HG02884 (cell line): ENCODE data around the gene SGCD.
"Not testable (repeated sequence)": the region's sequence is repeated elsewhere in the genome, so short reads cannot be mapped to it uniquely, and the experiment has no call there.

Experiments
- ATAC-seq: cut with Tn5 transposase; IDR thresholded peaks from one replicate; pipeline ENCODE4 v1.9.1; 2021; ENCODE audit warnings: mild to moderate bottlenecking, moderate library complexity; ENCODE audit not compliant: unreplicated experiment

SGCD gene

DNA sequence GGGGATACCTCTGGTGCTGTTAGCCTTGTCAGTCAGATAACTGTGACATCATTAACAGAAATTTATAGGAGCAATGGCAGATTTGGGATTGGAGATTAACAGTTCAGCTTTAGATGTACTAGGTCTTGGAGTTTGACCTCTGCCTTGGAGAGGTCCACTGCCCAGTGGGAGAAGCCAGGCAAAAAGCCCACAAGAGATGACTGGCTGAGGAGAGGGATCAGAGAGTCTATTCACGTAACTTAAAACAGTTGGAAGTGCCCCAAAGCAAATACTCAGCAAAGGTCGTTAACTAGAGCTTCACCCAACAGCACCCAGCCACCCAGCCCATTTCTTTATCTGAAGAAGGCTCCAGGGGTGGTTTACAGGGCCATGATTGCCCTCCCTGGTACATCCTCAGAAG is 290.5 kb downstream of the SGCD start:
- no peak for ATAC-seq

DNA sequence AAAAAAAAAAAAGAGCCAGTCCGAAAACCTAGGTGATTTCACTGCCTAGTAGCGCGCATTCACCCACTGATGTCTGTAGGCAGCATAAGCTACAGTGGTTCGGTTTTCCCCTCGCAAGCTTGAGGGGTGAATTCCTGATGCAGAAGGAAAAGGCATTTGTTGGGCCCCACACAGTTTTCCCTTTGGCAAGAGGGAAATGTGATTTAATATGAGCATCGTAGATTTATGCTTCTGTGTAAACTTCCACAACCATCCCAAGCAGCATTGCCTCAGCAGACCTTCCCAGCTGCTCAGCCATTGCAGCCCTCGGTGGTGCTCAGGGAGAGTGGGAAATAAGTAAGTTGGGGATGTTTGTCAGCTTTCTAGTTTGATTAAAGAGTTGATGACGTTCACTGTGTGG is 291.6 kb downstream of the SGCD start:
- no peak for ATAC-seq

DNA sequence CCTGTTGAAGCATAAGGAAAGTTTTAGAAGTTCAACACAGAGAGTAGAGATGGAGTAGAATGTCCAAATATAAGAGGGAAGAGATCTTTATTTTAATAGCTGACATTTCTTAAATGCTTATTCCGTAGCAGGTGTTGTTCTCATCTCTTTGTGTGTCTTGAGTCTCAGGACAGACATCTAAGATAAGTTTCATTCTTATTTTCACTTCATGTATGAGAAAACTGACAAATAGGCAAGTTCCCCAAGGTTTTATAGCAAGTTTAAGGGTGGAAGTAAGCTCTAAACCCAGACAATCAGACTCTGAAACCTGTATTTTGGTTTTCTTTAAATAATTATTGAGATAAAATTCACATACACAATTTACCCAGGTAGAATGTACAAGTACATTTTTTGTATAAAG is 294.8 kb downstream of the SGCD start:
- ATAC-seq, result no peak

DNA sequence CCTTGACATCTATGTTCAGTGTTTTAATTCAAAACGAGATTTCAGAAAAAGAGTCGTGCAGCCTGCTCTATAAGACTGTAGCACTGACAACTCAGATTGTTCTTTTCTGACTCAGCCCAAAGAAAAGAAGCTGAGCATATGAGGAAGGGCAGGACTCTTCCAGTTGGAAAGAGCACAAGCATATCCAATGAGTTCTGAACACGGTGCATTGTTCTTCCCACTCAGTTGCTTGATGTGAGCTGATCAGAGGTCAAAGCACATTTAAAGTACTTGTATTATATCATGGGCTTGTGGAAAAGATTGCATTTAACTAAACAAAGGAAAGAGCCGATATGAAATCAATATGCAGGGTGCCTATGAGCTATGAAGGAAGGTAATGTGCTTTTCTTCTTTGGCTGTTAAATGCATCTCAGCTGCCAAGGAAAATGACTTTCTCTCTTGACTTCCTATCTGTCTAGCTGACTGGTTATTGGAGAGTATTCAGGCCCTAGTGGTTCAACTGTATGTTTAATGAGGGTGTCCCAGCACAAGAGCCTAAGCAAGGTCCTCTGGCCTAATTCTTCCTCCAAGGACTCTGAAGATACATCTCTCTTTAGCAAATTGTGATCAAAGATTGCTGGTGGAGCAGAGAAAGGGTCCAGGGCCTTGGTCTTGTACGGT is 296.5 kb downstream of the SGCD start:
- ATAC-seq, result no peak

DNA sequence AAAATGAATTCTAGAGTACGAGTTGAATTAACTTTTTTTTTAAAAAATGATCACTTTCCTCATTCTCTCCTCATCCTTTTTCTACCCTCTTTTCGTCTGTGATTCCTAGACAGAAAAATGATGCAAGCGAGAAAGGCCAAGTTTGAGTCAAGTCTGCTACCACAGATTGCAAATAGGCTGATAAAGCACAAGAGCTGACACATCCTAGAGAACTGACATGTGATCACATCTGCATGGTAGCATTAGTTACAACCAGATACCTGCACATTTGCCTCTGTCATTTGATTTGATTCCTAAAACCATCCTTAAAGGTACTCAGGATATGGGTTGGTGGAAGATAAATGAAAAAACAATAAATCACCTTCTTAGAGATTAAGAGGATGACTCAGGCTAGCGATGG is 297.7 kb downstream of the SGCD start:
- ATAC-seq, result no peak

DNA sequence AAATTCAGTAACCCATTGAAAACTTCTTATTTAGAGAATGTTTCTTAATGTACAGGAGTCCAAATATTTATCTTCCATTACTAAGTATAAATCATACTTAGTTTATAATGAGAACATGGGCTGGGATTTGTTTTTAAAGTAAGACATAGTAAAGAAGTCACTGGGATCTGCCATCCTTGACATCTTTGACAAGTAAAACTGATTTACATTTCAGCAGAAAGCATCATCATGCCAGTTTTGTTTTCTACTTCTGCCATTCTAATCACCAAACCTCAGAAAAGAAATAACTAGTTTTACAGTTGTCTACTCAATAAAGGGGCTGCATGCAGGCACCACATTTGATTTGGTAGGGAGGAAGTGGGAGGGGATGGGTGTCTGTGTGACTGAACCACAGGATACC is 301.5 kb downstream of the SGCD start:
- ATAC-seq, result no peak

DNA sequence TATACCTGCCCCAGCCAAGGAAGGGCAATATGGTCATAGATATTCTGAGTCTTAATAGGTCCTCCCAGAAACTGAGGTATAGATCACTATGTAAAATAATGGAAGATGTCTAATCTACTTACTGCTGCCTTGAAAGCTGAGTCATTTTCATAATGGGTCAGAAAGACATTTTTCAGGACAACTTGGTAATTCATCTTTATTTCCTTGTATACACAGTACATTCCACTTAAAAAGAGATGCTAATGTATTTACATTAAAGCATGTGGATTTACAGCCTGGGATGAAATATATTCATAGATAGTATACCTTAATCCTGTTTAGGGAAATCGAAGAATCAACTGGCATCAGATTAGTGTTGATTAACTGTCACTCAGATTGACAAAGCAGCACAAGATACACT is 304.0 kb downstream of the SGCD start:
- ATAC-seq, result no peak

DNA sequence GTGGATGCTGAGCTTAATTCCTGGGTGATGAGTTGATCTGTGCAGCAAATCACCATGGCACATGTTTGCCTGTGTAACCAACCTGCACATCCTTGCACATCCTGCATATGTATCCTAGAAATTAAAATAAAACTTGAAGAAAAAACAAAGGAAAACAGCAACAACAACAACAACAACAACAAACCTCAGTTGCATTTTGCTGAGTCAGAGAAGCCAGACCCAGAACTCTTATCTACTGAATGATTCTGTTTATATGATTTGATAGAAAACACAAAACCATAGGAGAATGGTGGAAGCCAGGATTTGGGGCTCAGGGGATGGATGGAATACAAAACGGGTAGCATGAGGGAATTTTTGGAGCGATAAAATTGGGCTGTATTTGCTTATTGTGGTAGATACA is 307.3 kb downstream of the SGCD start:
- ATAC-seq, result no peak

DNA sequence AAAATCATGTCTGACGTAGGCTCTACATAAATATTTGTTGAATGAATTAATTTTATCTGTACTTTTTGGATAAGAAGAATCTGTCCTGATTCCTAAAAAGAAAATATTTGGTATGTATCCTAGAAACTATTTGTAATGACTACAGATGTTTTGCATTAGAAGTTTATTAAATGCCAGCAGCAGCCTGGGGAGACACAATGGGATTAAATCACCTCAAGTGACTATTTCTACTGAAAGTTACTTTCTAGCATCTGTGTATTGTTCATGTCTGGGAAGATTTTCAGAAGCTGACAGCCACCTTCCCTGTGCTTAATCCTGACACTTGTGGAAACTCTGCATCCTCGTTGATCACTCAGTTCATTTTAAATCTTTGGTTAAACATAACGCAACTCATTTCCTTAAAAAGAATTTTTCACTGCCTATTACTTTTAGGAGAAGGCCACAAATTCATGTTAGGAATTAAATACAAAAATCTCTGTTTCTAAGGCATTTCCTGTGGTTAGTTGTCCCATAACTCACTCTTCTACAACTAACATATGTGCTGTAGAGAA is 313.8 kb downstream of the SGCD start:
- no peak for ATAC-seq

DNA sequence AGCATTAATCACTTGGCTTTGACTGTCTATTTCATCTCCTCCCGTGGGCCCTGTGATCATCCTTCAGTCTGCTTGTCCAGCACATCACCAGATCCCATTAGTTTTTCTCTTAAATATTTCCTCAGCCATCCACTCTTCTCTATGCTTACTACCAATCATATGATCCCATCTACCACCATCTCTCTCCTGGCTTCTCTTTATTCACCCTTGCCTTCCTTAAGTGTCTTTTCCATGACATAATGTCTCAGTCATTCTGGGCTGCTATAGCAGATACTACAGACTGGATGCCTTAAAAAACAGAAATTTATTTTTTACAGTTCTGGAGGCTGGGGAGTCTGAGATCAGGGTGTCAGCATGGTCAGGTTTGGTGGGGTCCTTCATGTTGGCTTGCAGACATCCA is 314.7 kb downstream of the SGCD start:
- no peak for ATAC-seq

DNA sequence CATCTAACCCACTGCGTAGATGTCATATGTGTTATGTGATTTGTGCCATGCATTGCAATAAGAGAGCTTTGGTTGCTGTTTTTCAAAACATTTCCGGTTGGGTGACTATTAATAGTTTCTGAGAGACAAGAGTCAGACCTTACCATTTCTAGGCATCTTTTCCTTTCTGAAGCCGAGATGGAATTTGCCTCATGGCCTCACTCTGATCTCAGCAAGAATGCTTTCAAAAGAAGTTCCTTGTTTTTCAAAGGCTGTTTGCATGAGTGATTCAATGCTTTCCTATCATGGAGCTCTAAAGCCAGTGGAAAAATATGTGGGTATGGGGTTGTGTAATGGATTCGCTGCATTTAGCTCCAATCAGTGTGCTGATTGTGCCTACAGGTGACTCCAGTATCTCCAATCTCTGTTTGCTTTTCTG is 320.1 kb downstream of the SGCD start:
- no peak for ATAC-seq

DNA sequence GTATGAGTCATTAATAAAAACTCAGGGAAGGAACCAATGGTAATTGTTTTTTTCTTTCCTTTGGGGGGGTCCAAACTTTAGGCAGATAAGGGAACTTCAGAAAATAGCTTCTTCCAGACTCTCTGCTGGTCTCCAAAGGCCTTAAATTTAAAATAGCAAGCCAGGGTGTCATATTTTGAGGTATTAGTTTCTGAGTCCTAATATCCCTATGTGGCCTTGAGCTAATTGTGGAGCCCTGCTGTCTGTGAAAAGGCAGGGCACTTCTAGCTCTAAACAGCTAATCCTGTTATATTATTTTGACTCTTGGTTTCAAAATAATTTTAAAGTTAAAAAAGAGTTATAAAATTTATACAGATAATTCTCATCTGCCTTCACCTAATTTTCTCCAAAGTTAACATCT is 327.5 kb downstream of the SGCD start:
- ATAC-seq, result no peak

DNA sequence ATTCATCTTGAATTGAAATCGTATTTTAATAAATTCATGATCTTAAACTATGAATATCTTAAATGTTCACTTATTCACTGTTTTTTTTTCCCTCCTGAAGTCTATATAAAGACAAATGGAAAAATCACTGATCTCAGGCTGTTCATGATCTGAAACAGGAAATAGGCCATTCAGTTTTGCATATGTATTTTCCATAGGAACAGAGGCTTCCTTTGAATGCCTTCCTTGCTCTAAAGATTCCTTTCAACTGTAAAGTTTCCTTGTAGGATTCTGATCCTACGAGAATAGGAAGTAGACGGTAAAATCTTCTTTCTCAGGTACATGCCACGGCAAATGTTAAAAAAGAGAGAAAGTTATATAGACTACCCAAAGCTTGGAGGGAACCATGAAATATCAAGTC is 328.8 kb downstream of the SGCD start:
- ATAC-seq, result no peak

DNA sequence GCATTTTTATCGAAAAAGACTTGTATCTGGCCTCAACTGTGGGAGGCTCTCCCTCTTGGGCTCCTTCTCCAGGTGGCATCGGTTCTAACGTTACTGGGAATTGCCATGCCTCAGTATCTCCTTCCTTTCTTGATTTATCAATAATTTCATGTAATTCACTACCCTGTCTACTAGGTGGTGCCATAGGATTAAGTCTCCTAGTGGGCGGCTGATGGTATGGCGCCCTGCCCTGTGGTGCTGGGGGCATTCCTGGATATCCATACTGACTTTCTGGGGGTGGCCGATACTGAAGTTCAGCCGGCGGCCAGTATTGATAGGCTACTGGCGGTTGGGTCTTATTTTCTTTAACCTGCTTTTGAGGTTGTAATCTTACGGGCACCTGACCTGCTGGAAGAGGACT is 337.9 kb downstream of the SGCD start:
- not testable (repeated sequence) for ATAC-seq

DNA sequence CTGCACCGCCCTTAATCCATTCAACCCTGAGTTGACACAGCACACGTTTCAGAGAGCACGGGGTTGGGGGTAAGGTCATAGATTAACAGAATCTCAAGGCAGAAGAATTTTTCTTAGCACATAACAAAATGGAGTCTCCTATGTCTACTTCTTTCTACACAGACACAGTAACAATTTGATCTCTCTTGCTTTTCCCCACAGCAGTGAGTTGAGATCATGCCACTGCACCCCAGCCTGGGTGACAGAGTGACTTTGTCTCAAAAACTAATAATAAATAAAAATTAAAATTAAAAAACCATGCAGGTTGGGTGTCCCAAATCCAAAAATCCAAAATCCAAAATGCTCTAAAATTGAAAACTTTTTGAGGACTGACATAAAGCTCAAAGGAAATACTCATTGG is 339.7 kb downstream of the SGCD start:
- not testable (repeated sequence) for ATAC-seq

DNA sequence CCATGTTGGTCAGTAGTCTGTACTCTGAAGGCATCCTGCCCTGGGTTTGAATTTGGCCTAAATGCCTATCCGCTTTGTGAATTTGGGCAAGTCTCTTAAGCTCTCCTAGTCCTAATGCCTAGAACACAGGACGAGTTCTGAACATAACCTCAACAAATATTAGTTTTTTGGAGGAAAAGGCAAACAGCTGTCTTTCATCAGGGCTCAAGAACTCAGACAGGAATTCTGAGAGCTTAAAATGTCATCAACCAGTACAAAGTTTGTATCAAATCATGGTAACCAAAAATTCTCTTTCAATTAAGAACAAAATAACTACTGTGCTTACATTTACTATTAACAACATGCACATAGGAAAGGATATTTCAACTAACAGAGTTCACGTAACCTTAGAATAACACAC is 340.7 kb downstream of the SGCD start:
- no peak for ATAC-seq

DNA sequence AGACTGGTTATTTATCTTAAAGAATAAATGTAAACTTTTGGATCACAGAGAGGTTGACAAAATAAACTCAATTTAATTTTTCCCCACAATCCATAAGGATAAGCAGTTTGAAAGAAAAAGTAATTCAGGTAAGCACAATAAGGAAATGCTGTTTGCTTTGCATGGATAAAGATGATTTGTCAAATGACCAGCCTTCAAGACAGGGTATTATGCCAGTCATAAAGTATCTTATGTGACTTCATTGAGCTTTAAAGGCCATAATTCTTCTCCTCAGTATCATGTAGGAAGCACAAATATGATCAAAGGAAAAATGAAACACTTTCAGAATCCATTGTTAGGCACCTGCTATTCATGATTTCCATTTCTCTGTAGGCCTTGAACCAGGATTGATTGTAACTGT is 342.5 kb downstream of the SGCD start:
- ATAC-seq, result no peak

DNA sequence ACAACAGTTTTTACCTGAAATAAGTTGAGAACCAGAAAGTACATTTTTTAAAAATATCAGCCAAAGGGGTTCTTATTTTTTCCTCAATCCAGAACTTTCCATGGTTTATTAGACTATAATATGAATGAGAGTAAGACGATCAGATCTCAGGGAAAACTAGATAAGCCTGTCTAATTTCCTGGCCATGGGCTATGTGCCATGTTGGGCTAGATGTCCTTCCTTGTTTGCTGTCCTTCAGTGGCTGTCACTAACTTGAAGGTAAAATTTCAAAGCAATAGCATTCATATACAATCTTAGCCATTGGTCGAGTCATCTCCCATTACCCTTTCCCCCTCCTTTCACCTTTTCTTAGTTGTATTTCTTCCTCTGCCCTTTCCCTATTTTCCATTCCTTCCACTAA is 343.7 kb downstream of the SGCD start:
- ATAC-seq, result no peak

DNA sequence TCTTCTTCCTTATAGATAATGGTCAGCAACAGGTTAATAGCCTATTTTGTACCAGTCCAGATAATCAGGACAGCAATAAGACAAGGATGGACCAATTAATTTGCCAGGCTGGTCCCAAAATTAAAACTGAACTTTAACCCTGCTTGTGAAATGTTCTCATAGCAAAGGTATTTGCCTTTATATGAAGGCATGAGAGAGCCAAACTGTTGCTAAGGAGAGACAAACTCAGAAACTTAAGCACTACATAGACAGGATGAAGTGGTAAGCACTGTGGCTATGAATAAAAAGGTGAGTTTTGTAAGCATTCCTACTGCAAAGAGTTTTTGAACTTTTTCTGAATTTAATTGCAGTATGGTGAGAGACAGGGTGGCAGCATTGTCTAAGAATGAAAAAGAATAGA is 348.4 kb downstream of the SGCD start:
- no peak for ATAC-seq

DNA sequence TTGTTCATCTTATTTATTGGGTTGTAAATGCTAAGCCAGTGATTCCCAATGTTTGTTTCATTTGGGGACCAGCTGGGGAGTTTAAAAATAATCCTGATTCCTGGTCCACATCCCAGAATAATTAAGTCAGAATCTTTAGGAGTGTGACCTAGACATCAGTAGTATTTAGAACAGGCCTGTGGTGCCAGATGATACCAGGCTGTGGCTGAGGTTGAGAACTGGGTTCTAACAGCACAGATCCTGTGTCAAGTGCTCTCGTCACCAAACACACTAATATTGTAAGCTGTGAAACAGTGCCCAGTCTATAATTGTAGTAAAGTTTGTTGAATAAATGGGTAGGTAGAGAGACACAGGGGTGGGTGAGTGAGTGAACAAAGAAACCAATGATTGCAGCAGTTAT is 351.0 kb downstream of the SGCD start:
- no peak for ATAC-seq

DNA sequence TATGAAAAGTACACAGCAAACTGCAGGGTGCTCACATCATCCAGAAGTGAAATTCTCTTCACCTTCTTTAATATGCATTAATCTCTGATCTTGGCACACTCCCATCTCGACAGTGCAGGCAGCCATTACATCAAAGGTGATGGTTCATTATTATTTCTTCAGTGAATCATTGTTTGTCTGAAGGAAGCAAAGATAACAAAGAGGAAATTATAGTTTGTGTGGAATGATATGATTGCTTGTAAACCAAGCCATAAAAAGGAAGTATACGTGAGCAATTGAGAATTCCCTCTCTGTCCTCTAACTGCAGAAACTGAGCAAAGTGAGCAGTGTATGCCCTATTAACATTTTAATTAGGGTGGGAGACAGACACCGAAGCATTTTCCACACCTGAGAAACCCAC is 351.5 kb downstream of the SGCD start:
- no peak for ATAC-seq

DNA sequence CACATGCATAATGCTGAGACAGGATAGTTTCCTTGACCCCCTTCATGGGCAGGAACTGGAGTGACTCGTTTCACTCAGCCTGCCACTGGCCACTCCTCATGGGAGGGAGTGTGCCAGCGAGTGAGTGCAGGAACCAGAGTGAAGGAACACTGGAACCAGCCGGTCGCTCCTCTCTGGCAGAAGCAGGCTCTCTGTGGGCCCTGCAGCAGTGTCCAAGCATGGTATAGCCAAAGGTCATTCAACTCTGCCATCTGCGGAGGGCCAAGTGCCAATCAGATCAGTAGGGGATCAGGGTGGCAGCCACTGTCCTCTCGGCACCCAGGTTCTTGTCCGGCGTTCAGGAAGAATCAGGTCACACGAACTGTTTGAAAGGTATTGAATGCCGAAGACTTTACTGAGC is 353.9 kb downstream of the SGCD start:
- ATAC-seq, result no peak

DNA sequence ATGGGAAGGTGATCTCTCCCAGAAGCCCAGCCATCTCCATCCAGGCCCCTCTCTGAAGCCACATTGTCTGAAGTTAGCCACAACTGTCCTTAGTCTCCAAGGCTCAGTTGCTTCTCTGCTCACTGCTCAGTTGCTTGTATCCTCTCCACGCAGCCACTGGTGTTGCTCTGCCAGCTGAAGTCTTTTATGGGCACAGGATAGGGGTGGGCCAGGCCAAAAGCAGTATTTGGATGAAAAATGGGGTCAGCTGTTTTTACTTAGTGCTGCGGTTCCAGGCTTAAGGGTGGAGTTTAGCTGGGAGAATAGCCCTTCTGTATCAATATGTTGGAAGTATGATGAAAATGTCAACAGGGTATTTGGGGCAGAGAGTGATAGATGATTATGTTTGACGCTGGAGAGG is 354.3 kb downstream of the SGCD start:
- no peak for ATAC-seq
